Trophoblast cell (in vitro differentiated cells and primary cell): ENCODE data around the gene WFDC9.
A peak's percentile ranks its signal among the peaks of the same experiment; 100 is the strongest.
"Not testable (repeated sequence)": the region's sequence is repeated elsewhere in the genome, so short reads cannot be mapped to it uniquely, and the experiment has no call there.

ENCODE experiments used
- DNase-seq, 2 donors: peaks; one replicate each; pipeline ENCODE4 v3.0.0-alpha.2; 2016
- H2AFZ ChIP-seq: 2 replicates; pipeline ENCODE4 v1.6.1; 2013; ENCODE audit warnings: low read length, moderate library complexity, mild to moderate bottlenecking; ENCODE audit not compliant: insufficient read depth, poor library complexity
- H2AK5ac ChIP-seq: 2 replicates; pipeline ENCODE4 v1.6.1; 2013; ENCODE audit warnings: mild to moderate bottlenecking, low read length
- H2BK120ac ChIP-seq: 2 replicates; pipeline ENCODE4 v1.6.1; 2013; ENCODE audit warnings: low read length, mild to moderate bottlenecking, moderate library complexity; ENCODE audit not compliant: insufficient read depth, poor library complexity
- H2BK12ac ChIP-seq: 2 replicates; pipeline ENCODE4 v1.6.1; 2013; ENCODE audit warnings: mild to moderate bottlenecking, low read length, moderate library complexity
- H2BK5ac ChIP-seq: 2 replicates; pipeline ENCODE4 v1.6.1; 2013; ENCODE audit warnings: low read length, low read depth, moderate library complexity, mild to moderate bottlenecking; ENCODE audit not compliant: poor library complexity
- H3K14ac ChIP-seq: 2 replicates; pipeline ENCODE4 v1.6.1; 2013; ENCODE audit warnings: mild to moderate bottlenecking, low read length
- H3K18ac ChIP-seq: 2 replicates; pipeline ENCODE4 v1.6.1; 2013; ENCODE audit warnings: mild to moderate bottlenecking, low read length
- H3K23ac ChIP-seq: 2 replicates; pipeline ENCODE4 v1.6.1; 2013; ENCODE audit warnings: low read length
- H3K27ac ChIP-seq: 2 replicates; pipeline ENCODE4 v1.5.1; 2013; ENCODE audit warnings: low read depth, mild to moderate bottlenecking, inconsistent platforms, low read length, moderate library complexity
- H3K27me3 ChIP-seq: 2 replicates; pipeline ENCODE4 v1.6.1; 2013; ENCODE audit warnings: inconsistent platforms, mild to moderate bottlenecking, low read length, moderate library complexity; ENCODE audit not compliant: insufficient read depth
- H3K36me3 ChIP-seq, 2 experiments: 1 replicate in 1 of 2; 2 replicates in 1 of 2; pipeline ENCODE4 v1.6.1; 2013; ENCODE audit warnings: low read length in 2 of 2, mild to moderate bottlenecking in 2 of 2, moderate library complexity in 1 of 2; ENCODE audit not compliant: insufficient read depth in 2 of 2, control insufficient read depth in 1 of 2
- H3K4ac ChIP-seq: 2 replicates; pipeline ENCODE4 v1.6.1; 2013; ENCODE audit warnings: low read depth, mild to moderate bottlenecking, low read length, moderate library complexity
- H3K4me1 ChIP-seq, 2 experiments: 1 replicate in 1 of 2; 2 replicates in 1 of 2; pipeline ENCODE4 v1.6.1; 2013; ENCODE audit warnings: low read length in 2 of 2, mild to moderate bottlenecking in 2 of 2, moderate library complexity in 1 of 2; ENCODE audit not compliant: insufficient read depth in 2 of 2, control insufficient read depth in 1 of 2
- H3K4me2 ChIP-seq: 2 replicates; pipeline ENCODE4 v1.6.1; 2013; ENCODE audit warnings: inconsistent platforms, mild to moderate bottlenecking, low read length, moderate library complexity
- H3K4me3 ChIP-seq: 2 replicates; pipeline ENCODE4 v1.5.1; 2013; ENCODE audit warnings: mild to moderate bottlenecking, low read depth, low read length, inconsistent platforms
- H3K79me1 ChIP-seq: one replicate; pipeline ENCODE4 v1.6.1; 2013; ENCODE audit warnings: low read length
- H3K79me2 ChIP-seq: 2 replicates; pipeline ENCODE4 v1.6.1; 2013; ENCODE audit warnings: low read length, mild to moderate bottlenecking; ENCODE audit not compliant: control insufficient read depth, insufficient read depth, poor library complexity
- H3K9ac ChIP-seq: 2 replicates; pipeline ENCODE4 v1.6.1; 2013; ENCODE audit warnings: mild to moderate bottlenecking, low read length
- H3K9me3 ChIP-seq: 2 replicates; pipeline ENCODE4 v1.6.1; 2013; ENCODE audit warnings: low read depth, mild to moderate bottlenecking, control low read depth, inconsistent platforms, low read length; ENCODE audit not compliant: insufficient read depth
- H4K12ac ChIP-seq: 2 replicates; pipeline ENCODE4 v1.6.1; 2013; ENCODE audit warnings: low read depth, mild to moderate bottlenecking, low read length, moderate library complexity
- H4K8ac ChIP-seq: 2 replicates; pipeline ENCODE4 v1.6.1; 2013; ENCODE audit warnings: low read depth, mild to moderate bottlenecking, low read length, moderate library complexity
- H4K91ac ChIP-seq: one replicate; pipeline ENCODE4 v1.6.1; 2013; ENCODE audit warnings: low read depth, mild to moderate bottlenecking, low read length, moderate library complexity
- WGBS: extraction: QIAGEN DNeasy Blood & Tissue Kit; methylation state at CpG from one replicate; pipeline ENCODE4 v1.1.7; 2013; ENCODE audit warnings: missing lambda C conversion rate; ENCODE audit not compliant: insufficient read length, insufficient coverage; ENCODE audit errors: extremely low coverage; 5-methylcytosine and 5-hydroxymethylcytosine counted together

The WFDC9 gene

GRCh38 chr20:45589725-45590124 is 41.4 kb downstream of the WFDC9 start:
- no peak overlapping the region for H2BK5ac ChIP-seq
- no peak overlapping the region for H4K91ac ChIP-seq
- no peak overlapping the region for H3K4ac ChIP-seq
- H3K27me3 ChIP-seq = no peaks in the 10 kb centered on the region
- no peak overlapping the region for H3K18ac ChIP-seq
- no peaks in the 10 kb centered on the region for H3K4me1 ChIP-seq
- no CpG with 5 or more reads among the region's 1 CpG for WGBS
- no peak overlapping the region for H2AFZ ChIP-seq
- H4K12ac ChIP-seq = no peak overlapping the region
- H2BK12ac ChIP-seq = no peak overlapping the region
- no peaks in the 10 kb centered on the region for H3K79me1 ChIP-seq
- H2AK5ac ChIP-seq = no peak overlapping the region
- no peak for DNase-seq
- no peak overlapping the region for H3K9ac ChIP-seq
- H3K79me2 ChIP-seq = no peaks in the 10 kb centered on the region
- H3K23ac ChIP-seq = no peak overlapping the region
- no peak overlapping the region for H3K4me3 ChIP-seq
- H2BK120ac ChIP-seq = no peak overlapping the region
- no peaks in the 10 kb centered on the region for H3K36me3 ChIP-seq
- no peak overlapping the region for H3K27ac ChIP-seq
- no peak overlapping the region for H3K14ac ChIP-seq
- H4K8ac ChIP-seq = no peak overlapping the region
- H3K9me3 ChIP-seq = no peaks in the 10 kb centered on the region
- no peak overlapping the region for H3K4me2 ChIP-seq

GRCh38 chr20:45588800-45589199 is 42.3 kb downstream of the WFDC9 start:
- no peak overlapping the region for H2AFZ ChIP-seq
- peak in 1 of 2 donors; percentile 37 for DNase-seq
- no peak overlapping the region for H3K9ac ChIP-seq
- H2BK12ac ChIP-seq = no peak overlapping the region
- H3K4me2 ChIP-seq = no peak overlapping the region
- H3K4ac ChIP-seq = no peak overlapping the region
- H3K27me3 ChIP-seq = no peaks in the 10 kb centered on the region
- H3K36me3 ChIP-seq = no peaks in the 10 kb centered on the region
- no peak overlapping the region for H4K91ac ChIP-seq
- H2BK5ac ChIP-seq = no peak overlapping the region
- WGBS = no CpG with 5 or more reads among the region's 2 CpGs
- H3K27ac ChIP-seq = no peak overlapping the region
- no peaks in the 10 kb centered on the region for H3K79me2 ChIP-seq
- no peak overlapping the region for H2BK120ac ChIP-seq
- H3K79me1 ChIP-seq = no peaks in the 10 kb centered on the region
- H3K4me3 ChIP-seq = no peak overlapping the region
- H3K4me1 ChIP-seq = no peaks in the 10 kb centered on the region
- no peaks in the 10 kb centered on the region for H3K9me3 ChIP-seq
- no peak overlapping the region for H4K8ac ChIP-seq
- no peak overlapping the region for H2AK5ac ChIP-seq
- H3K18ac ChIP-seq = no peak overlapping the region
- no peak overlapping the region for H4K12ac ChIP-seq
- no peak overlapping the region for H3K14ac ChIP-seq
- H3K23ac ChIP-seq = no peak overlapping the region

GRCh38 chr20:45585986-45586385 is 45.1 kb downstream of the WFDC9 start:
- H3K4me2 ChIP-seq, H3K79me1 ChIP-seq, H3K27ac ChIP-seq, H4K8ac ChIP-seq, H3K79me2 ChIP-seq, H3K4me1 ChIP-seq, H4K12ac ChIP-seq, H2AFZ ChIP-seq, H3K4ac ChIP-seq, H2BK120ac ChIP-seq, H3K9ac ChIP-seq, H3K36me3 ChIP-seq, H3K27me3 ChIP-seq, H4K91ac ChIP-seq, H3K23ac ChIP-seq, H3K9me3 ChIP-seq, H3K4me3 ChIP-seq, DNase-seq, H2AK5ac ChIP-seq, H2BK5ac ChIP-seq, H2BK12ac ChIP-seq, H3K18ac ChIP-seq, H3K14ac ChIP-seq: not testable (repeated sequence)
- WGBS = no CpG with 5 or more reads among the region's 5 CpGs

- not testable (repeated sequence) for H3K36me3 ChIP-seq, H3K79me2 ChIP-seq, H3K9me3 ChIP-seq, H3K9ac ChIP-seq, H3K23ac ChIP-seq, H3K4ac ChIP-seq, H3K4me2 ChIP-seq, H3K4me1 ChIP-seq, H2BK120ac ChIP-seq, H4K12ac ChIP-seq, H4K8ac ChIP-seq, H2BK5ac ChIP-seq, DNase-seq, H3K79me1 ChIP-seq, H3K4me3 ChIP-seq, H2AK5ac ChIP-seq, H2BK12ac ChIP-seq, H3K27me3 ChIP-seq, H3K14ac ChIP-seq, H2AFZ ChIP-seq, H3K18ac ChIP-seq, H4K91ac ChIP-seq, H3K27ac ChIP-seq
- no CpG with 5 or more reads among the region's 5 CpGs for WGBS
These were observed 46.8 kb downstream of the WFDC9 start for GRCh38 chr20:45584294-45584693.
